Endothelial cell of umbilical vein (primary cell): ENCODE results near the gene CASK.

ENCODE experiments used
- CTCF ChIP-seq, 2 donors: IDR thresholded peaks; 1 replicate in 1 of 2; 2 replicates in 1 of 2; pipeline ENCODE4 v1.5.1; 2011; ENCODE audit warnings: low read length in 2 of 2, mild to moderate bottlenecking in 2 of 2, moderate library complexity in 2 of 2, control low read depth in 1 of 2, inconsistent platforms in 1 of 2, low read depth in 1 of 2; ENCODE audit not compliant: insufficient read depth in 1 of 2; ENCODE audit errors: extremely low read depth in 1 of 2
- EZH2 ChIP-seq: IDR thresholded peaks from 2 replicates; pipeline ENCODE4 v1.6.1; 2012; ENCODE audit warnings: borderline replicate concordance, low read depth, mild to moderate bottlenecking, moderate library complexity, low read length, inconsistent platforms; ENCODE audit not compliant: severe bottlenecking
- POLR2AphosphoS5 ChIP-seq: IDR thresholded peaks from 2 replicates; pipeline ENCODE4 v1.6.1; 2012; ENCODE audit warnings: low read depth, mild to moderate bottlenecking, control low read depth, low read length, moderate library complexity; ENCODE audit not compliant: insufficient read depth

DNA sequence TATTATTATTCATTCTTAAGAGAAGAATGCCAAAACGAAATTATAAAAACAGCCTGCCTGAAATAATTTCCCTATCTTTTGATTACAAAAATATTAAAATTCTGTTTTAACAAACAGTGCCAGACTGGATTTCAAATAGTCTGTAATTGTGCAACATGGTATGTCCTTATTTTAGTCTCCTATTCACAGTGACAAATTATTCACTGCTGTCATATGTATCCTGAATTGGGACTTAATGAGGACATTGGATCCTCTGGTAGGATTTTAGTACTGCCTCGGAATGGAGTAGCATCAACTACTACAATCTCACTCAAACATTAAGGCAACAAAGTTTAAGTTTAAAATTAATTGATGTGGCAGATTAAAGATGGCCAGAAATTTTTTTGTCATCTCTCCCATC, 97.6 kb downstream of the CASK start:
- no peak for TF ChIP-seq CTCF (IDR thresholded peaks at IDR 0.05; ENCODE audit: extremely low read depth in 1 of 2, insufficient read depth in 1 of 2, low read depth in 1 of 2, low read length in 2 of 2)
- no peak for TF ChIP-seq EZH2
- no peak for TF ChIP-seq POLR2AphosphoS5
